Uterus (tissue), 4 donors: ENCODE measurements around the gene PIP4K2B. TPM values are rescaled to one million over a fixed set of nuclear protein-coding genes. Genes with fewer than 3 reads are reported as not detected.

Experiments
- DNase-seq, 2 donors: peaks; one replicate each; pipeline ENCODE4 v3.0.0-alpha.2; 2019 to 2020
- H3K27ac ChIP-seq, 2 donors: fragments of 200-600 bp; sonication (generic); 1 replicate in 1 of 2; 2 replicates in 1 of 2; pipeline ENCODE4 v1.5.1; 2016 to 2018
- H3K27me3 ChIP-seq, 2 donors: fragments of 200-600 bp; sonication (generic); one replicate each; pipeline ENCODE4 v1.5.1; 2018 to 2019; ENCODE audit warnings: control low read depth in 1 of 2
- H3K36me3 ChIP-seq, 2 donors: fragments of 200-600 bp; sonication (generic); one replicate each; pipeline ENCODE4 v1.5.1; 2019; ENCODE audit warnings: control low read depth in 1 of 2
- H3K4me1 ChIP-seq, 2 donors: fragments of 200-600 bp; sonication (generic); one replicate each; pipeline ENCODE4 v1.5.1; 2018 to 2019; ENCODE audit warnings: control low read depth in 1 of 2
- H3K4me3 ChIP-seq, 2 donors: fragments of 200-600 bp; sonication (generic); 1 replicate in 1 of 2; 2 replicates in 1 of 2; pipeline ENCODE4 v1.5.1; 2018 to 2019; ENCODE audit warnings: mild to moderate bottlenecking in 1 of 2
- H3K9me3 ChIP-seq, 2 donors: fragments of 200-600 bp; sonication (generic); one replicate each; pipeline ENCODE4 v1.5.1; 2019; ENCODE audit warnings: control low read depth in 1 of 2
- CTCF ChIP-seq, 4 experiments: fragments of 200-600 bp in 2 of 4; fragments of 450-650 bp in 2 of 4; sonication (generic) in 2 of 4; IDR thresholded peaks; one replicate each; pipeline ENCODE4 v1.5.1; 2016 to 2019; ENCODE audit warnings: antibody characterized with exemption in 4 of 4, mild to moderate bottlenecking in 2 of 4, moderate library complexity in 1 of 4
- POLR2A ChIP-seq, 2 donors: fragments of 450-650 bp; IDR thresholded peaks; one replicate each; pipeline ENCODE4 v1.6.1; 2016; ENCODE audit warnings: antibody characterized with exemption in 2 of 2, mild to moderate bottlenecking in 1 of 2, moderate library complexity in 1 of 2
- intact Hi-C: fragments of 100-400 bp; cut with DNase I; formaldehyde crosslinking; loops from one replicate; pipeline ENCODE4 v1.15.1; 2023; ENCODE audit warnings: low total_unique reads
- total RNA-seq, 4 donors: library from RNA; depleted of rRNA in 3 of 4; stranded (reverse); fragments of >200 nt in 3 of 4; gene quantifications; one replicate each; pipeline versions ENCODE4 v1.1.0 to v1.2.4, GENCODE V29; 2014 to 2023
- donor health status: DM: yes; HTN: yes; CAD: no.

The PIP4K2B gene
- total RNA-seq, 4 donors from 2014 or later, result 23.2 to 89.5 (median 42.3) TPM

- Histone ChIP-seq H3K4me3 (peak overlapping the region; percentile 78 to 93), H3K36me3 (no peaks in the 10 kb centered on the region), H3K27me3 (no peaks in the 10 kb centered on the region), H3K4me1 (peaks cover 4 to 24% of the 10 kb centered on the region in 2 donors), H3K9me3 (no peaks in the 10 kb centered on the region), H3K27ac (peak overlapping the region; percentile 82 to 89)
- TF ChIP-seq POLR2A (IDR thresholded peaks at IDR 0.05) (no peak), CTCF (IDR thresholded peaks at IDR 0.05) (no peak)
- intact Hi-C loops, result no loop called here
- DNase-seq, result no peak
These were observed 53.1 kb downstream of the PIP4K2B start for GRCh38 chr17:38746004-38746848.

GRCh38 chr17:38745545-38745944 is 53.8 kb downstream of the PIP4K2B start:
- Histone ChIP-seq H3K36me3 (no peaks in the 10 kb centered on the region), H3K27me3 (no peaks in the 10 kb centered on the region), H3K9me3 (no peaks in the 10 kb centered on the region), H3K4me1 (peaks cover 4 to 24% of the 10 kb centered on the region in 2 donors), H3K27ac (no peak overlapping the region), H3K4me3 (no peak overlapping the region)
- peak in 1 of 2 donors; percentile 42 for DNase-seq
- TF ChIP-seq CTCF (IDR thresholded peaks at IDR 0.05) (no peak), POLR2A (IDR thresholded peaks at IDR 0.05) (no peak)
- intact Hi-C loops, result no loop called here

GRCh38 chr17:38743556-38744171 is 55.7 kb downstream of the PIP4K2B start:
- H3K27ac ChIP-seq, result peak overlapping the region in 1 of 2 donors; percentile 80
- TF ChIP-seq CTCF (IDR thresholded peaks at IDR 0.05) (no peak), POLR2A (IDR thresholded peaks at IDR 0.05) (no peak)
- H3K4me1 ChIP-seq, result peaks cover 4 to 24% of the 10 kb centered on the region in 2 donors
- H3K36me3 ChIP-seq, result no peaks in the 10 kb centered on the region
- no peaks in the 10 kb centered on the region for H3K9me3 ChIP-seq
- intact Hi-C loops, result no loop called here
- no peaks in the 10 kb centered on the region for H3K27me3 ChIP-seq
- no peak for DNase-seq
- H3K4me3 ChIP-seq, result no peak overlapping the region

- Histone ChIP-seq H3K27me3 (no peaks in the 10 kb centered on the region), H3K4me3 (no peak overlapping the region), H3K9me3 (no peaks in the 10 kb centered on the region), H3K27ac (peak overlapping the region; percentile 54 to 80), H3K4me1 (peaks cover 4 to 24% of the 10 kb centered on the region in 2 donors), H3K36me3 (no peaks in the 10 kb centered on the region)
- intact Hi-C loops, result no loop called here
- peak; percentile 68 to 83 for DNase-seq
- no peak for TF ChIP-seq POLR2A (IDR thresholded peaks at IDR 0.05)
- TF ChIP-seq CTCF (IDR thresholded peaks at IDR 0.05), result no peak
These were observed 56.7 kb downstream of the PIP4K2B start for GRCh38 chr17:38742411-38743308.
